Neural cell (in vitro differentiated cells): Measurements from ENCODE around the gene CHN1. TPM values are rescaled to one million over a fixed set of nuclear protein-coding genes. Genes with fewer than 3 reads are reported as not detected.

Experiments used
- H2AFZ ChIP-seq: fragments of 200-600, 300-800 bp; sonication (generic), shearing (Covaris generic); 2 replicates; pipeline ENCODE4 v1.6.0; 2014; ENCODE audit warnings: low read depth, mild to moderate bottlenecking, antibody characterized with exemption, low read length, moderate library complexity
- H3F3A ChIP-seq: fragments of 200-600 bp; shearing (Covaris generic); 2 replicates; pipeline ENCODE4 v1.6.1; 2016; ENCODE audit warnings: mild to moderate bottlenecking, moderate library complexity, mixed read lengths, antibody characterized with exemption, low read length; ENCODE audit not compliant: insufficient read depth, poor library complexity, severe bottlenecking
- H3K27ac ChIP-seq: fragments of 200-600, 300-800 bp; sonication (generic), shearing (Covaris generic); 2 replicates; pipeline ENCODE4 v1.5.1; 2014; ENCODE audit warnings: mild to moderate bottlenecking, low read length, moderate library complexity
- H3K27me3 ChIP-seq: fragments of 300-800, 200-600 bp; sonication (generic), shearing (Covaris generic); 2 replicates; pipeline ENCODE4 v1.6.0; 2014; ENCODE audit warnings: mild to moderate bottlenecking, low read depth, low read length, moderate library complexity; ENCODE audit not compliant: insufficient read depth
- H3K36me3 ChIP-seq: fragments of 300-800, 200-600 bp; sonication (generic), shearing (Covaris generic); 2 replicates; pipeline ENCODE4 v1.5.1; 2014; ENCODE audit warnings: mild to moderate bottlenecking, antibody characterized with exemption, low read length, moderate library complexity; ENCODE audit not compliant: insufficient read depth
- H3K4me2 ChIP-seq: fragments of 300-800, 200-600 bp; sonication (generic), shearing (Covaris generic); 2 replicates; pipeline ENCODE4 v1.6.0; 2014; ENCODE audit warnings: mild to moderate bottlenecking, low read length
- H3K4me3 ChIP-seq: fragments of 300-800, 200-600 bp; sonication (generic), shearing (Covaris generic); 2 replicates; pipeline ENCODE4 v1.5.1; 2014; ENCODE audit warnings: mild to moderate bottlenecking, low read length, moderate library complexity
- H3K79me2 ChIP-seq: fragments of 200-600 bp; shearing (Covaris generic); replicated peaks from 2 replicates; pipeline ENCODE4 v1.6.0; 2014; ENCODE audit warnings: mild to moderate bottlenecking, low read length, moderate library complexity; ENCODE audit not compliant: insufficient read depth
- H3K9ac ChIP-seq: fragments of 300-800, 200-600 bp; sonication (generic), shearing (Covaris generic); 2 replicates; pipeline ENCODE4 v1.6.1; 2016; ENCODE audit warnings: mild to moderate bottlenecking, low read length, mixed read lengths
- H3K9me2 ChIP-seq: fragments of 200-600 bp; shearing (Covaris generic); 2 replicates; pipeline ENCODE4 v1.6.1; 2016; ENCODE audit warnings: mild to moderate bottlenecking, low read length, mixed read lengths; ENCODE audit not compliant: insufficient read depth
- H3K9me3 ChIP-seq: fragments of 200-600, 300-800 bp; sonication (generic), shearing (Covaris generic); 2 replicates; pipeline ENCODE4 v1.6.1; 2016; ENCODE audit warnings: mild to moderate bottlenecking, mixed run types, low read length, moderate library complexity, mixed read lengths
- H4K20me1 ChIP-seq: fragments of 200-600 bp; shearing (Covaris generic); 2 replicates; pipeline ENCODE4 v1.6.1; 2016; ENCODE audit warnings: mild to moderate bottlenecking, mixed run types; ENCODE audit not compliant: insufficient read depth
- EP300 ChIP-seq: fragments of 450-650 bp; conservative IDR thresholded peaks from 2 replicates; pipeline ENCODE4 v1.6.1; 2014; ENCODE audit warnings: antibody characterized with exemption, mild to moderate bottlenecking, moderate library complexity; ENCODE audit not compliant: poor library complexity, severe bottlenecking
- EZH2 ChIP-seq: fragments of 200-600, 300-800 bp; shearing (Covaris generic), sonication (generic); IDR thresholded peaks from 2 replicates; pipeline ENCODE4 v1.6.1; 2014; ENCODE audit warnings: antibody characterized with exemption, low read length, borderline replicate concordance, mild to moderate bottlenecking; ENCODE audit not compliant: insufficient read depth, poor library complexity, severe bottlenecking
- MXI1 ChIP-seq: fragments of 450-650 bp; conservative IDR thresholded peaks from 2 replicates; pipeline ENCODE4 v1.6.1; 2014; ENCODE audit warnings: antibody characterized with exemption, mild to moderate bottlenecking; ENCODE audit not compliant: poor library complexity, severe bottlenecking
- POLR2AphosphoS5 ChIP-seq: IDR thresholded peaks from 2 replicates; pipeline ENCODE4 v1.6.1; 2012
- RAD21 ChIP-seq: fragments of 450-650 bp; conservative IDR thresholded peaks from 2 replicates; pipeline ENCODE4 v1.6.1; 2014; ENCODE audit warnings: antibody characterized with exemption, mild to moderate bottlenecking, moderate library complexity
- SMC3 ChIP-seq: fragments of 450-650 bp; conservative IDR thresholded peaks from 2 replicates; pipeline ENCODE4 v1.6.1; 2014; ENCODE audit warnings: antibody characterized with exemption, mild to moderate bottlenecking, moderate library complexity; ENCODE audit not compliant: poor library complexity
- TAF1 ChIP-seq: IDR thresholded peaks from 2 replicates; pipeline ENCODE4 v1.6.1; 2012; ENCODE audit warnings: low read depth
- polyA plus RNA-seq: library from polyadenylated mRNA; depleted of rRNA; stranded (reverse); fragments of >200 nt; gene quantifications from 2 replicates; pipeline ENCODE4 v1.2.3, GENCODE V29; 2014
- TF ChIP-seq, protein P1 (sequence below): fragments of 450-650 bp; IDR thresholded peaks from 2 replicates; pipeline ENCODE4 v1.5.1; 2014; ENCODE audit warnings: antibody characterized with exemption, mild to moderate bottlenecking, moderate library complexity; ENCODE audit not compliant: poor library complexity, severe bottlenecking
- TF ChIP-seq, protein P2 (sequence below): IDR thresholded peaks from 2 replicates; pipeline ENCODE4 v1.6.1; 2012; ENCODE audit warnings: borderline replicate concordance

Gene CHN1
- polyA plus RNA-seq, 1 donor from 2014 or later, result 133 TPM

DNA sequence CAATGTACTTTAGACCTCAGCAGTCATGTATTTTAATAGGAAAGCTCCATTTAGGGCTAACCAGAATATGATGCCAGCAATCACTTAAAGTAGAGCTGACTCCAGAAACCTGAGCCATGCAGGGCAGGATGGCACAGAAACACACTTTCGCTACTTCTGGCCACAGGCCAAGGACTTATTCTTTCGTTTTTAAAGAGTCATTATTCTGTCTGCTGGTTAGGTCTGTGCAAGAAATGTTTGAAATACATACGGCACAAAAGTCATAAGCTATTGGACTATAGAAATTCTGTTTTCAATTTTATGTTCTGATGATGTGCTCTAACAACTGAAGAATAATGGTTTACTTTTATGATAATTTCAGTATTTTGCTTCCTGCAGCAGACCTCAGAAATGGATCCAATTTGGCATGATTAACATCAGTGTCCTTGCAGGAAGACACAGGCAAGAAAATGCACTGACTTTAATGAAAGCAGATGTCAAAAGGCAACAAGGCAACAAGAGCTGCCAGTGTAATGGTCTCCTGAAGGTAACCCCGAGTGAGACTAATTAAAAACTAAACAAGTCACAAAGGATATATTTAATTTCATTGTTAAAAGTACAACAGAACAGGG is 126.5 kb downstream of the CHN1 start:
- H3K9ac ChIP-seq, result no peak overlapping the region
- no peak overlapping the region for H2AFZ ChIP-seq
- no peak overlapping the region for H3K4me3 ChIP-seq
- H3K4me2 ChIP-seq, result no peak overlapping the region
- H3K9me2 ChIP-seq, result no peaks in the 10 kb centered on the region
- H3F3A ChIP-seq, result no peaks in the 10 kb centered on the region
- no peak overlapping the region for H3K27ac ChIP-seq
- H3K36me3 ChIP-seq, result peaks cover 4% of the 10 kb centered on the region
- H4K20me1 ChIP-seq, result no peaks in the 10 kb centered on the region
- no peaks in the 10 kb centered on the region for H3K27me3 ChIP-seq
- H3K79me2 ChIP-seq, result no peaks in the 10 kb centered on the region
- TF ChIP-seq SMC3 (no peak), TAF1 (no peak), RAD21 (no peak), EZH2 (no peak), EP300 (no peak), MXI1 (no peak), POLR2AphosphoS5 (no peak)
- TF ChIP-seq, protein P1, sequence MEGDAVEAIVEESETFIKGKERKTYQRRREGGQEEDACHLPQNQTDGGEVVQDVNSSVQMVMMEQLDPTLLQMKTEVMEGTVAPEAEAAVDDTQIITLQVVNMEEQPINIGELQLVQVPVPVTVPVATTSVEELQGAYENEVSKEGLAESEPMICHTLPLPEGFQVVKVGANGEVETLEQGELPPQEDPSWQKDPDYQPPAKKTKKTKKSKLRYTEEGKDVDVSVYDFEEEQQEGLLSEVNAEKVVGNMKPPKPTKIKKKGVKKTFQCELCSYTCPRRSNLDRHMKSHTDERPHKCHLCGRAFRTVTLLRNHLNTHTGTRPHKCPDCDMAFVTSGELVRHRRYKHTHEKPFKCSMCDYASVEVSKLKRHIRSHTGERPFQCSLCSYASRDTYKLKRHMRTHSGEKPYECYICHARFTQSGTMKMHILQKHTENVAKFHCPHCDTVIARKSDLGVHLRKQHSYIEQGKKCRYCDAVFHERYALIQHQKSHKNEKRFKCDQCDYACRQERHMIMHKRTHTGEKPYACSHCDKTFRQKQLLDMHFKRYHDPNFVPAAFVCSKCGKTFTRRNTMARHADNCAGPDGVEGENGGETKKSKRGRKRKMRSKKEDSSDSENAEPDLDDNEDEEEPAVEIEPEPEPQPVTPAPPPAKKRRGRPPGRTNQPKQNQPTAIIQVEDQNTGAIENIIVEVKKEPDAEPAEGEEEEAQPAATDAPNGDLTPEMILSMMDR, result no peak
- TF ChIP-seq, protein P2, sequence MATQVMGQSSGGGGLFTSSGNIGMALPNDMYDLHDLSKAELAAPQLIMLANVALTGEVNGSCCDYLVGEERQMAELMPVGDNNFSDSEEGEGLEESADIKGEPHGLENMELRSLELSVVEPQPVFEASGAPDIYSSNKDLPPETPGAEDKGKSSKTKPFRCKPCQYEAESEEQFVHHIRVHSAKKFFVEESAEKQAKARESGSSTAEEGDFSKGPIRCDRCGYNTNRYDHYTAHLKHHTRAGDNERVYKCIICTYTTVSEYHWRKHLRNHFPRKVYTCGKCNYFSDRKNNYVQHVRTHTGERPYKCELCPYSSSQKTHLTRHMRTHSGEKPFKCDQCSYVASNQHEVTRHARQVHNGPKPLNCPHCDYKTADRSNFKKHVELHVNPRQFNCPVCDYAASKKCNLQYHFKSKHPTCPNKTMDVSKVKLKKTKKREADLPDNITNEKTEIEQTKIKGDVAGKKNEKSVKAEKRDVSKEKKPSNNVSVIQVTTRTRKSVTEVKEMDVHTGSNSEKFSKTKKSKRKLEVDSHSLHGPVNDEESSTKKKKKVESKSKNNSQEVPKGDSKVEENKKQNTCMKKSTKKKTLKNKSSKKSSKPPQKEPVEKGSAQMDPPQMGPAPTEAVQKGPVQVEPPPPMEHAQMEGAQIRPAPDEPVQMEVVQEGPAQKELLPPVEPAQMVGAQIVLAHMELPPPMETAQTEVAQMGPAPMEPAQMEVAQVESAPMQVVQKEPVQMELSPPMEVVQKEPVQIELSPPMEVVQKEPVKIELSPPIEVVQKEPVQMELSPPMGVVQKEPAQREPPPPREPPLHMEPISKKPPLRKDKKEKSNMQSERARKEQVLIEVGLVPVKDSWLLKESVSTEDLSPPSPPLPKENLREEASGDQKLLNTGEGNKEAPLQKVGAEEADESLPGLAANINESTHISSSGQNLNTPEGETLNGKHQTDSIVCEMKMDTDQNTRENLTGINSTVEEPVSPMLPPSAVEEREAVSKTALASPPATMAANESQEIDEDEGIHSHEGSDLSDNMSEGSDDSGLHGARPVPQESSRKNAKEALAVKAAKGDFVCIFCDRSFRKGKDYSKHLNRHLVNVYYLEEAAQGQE, result no peak
- H3K9me3 ChIP-seq, result no peaks in the 10 kb centered on the region

DNA sequence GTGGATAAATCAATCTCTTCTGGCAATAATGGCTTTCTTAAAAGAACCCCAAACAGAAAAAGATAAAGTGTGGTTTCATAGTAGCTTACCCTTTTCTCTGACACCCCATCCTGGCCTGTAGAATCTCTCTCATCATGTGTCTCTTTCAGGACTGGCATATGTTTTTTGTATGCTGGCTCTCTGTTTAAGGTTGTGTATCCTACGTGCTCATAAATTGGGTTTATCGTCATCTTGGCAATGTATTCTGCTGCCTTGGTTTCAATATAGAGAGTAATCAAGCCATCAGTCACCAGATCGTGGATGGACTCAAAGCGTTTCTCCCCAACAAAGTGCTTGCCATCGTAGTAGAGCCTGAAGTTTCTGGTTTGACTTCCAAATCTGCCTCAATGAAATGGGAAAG is 127.4 kb downstream of the CHN1 start:
- TF ChIP-seq, protein P2, result no peak
- TF ChIP-seq EZH2 (no peak), POLR2AphosphoS5 (no peak), MXI1 (no peak), RAD21 (no peak), TAF1 (no peak), SMC3 (no peak), EP300 (no peak)
- TF ChIP-seq, protein P1, result no peak
- no peak overlapping the region for H3K9ac ChIP-seq
- H3K9me2 ChIP-seq, result no peaks in the 10 kb centered on the region
- H3K79me2 ChIP-seq, result no peaks in the 10 kb centered on the region
- no peak overlapping the region for H3K4me2 ChIP-seq
- no peaks in the 10 kb centered on the region for H3K9me3 ChIP-seq
- no peak overlapping the region for H3K4me3 ChIP-seq
- peaks cover 4% of the 10 kb centered on the region for H3K36me3 ChIP-seq
- H3F3A ChIP-seq, result no peaks in the 10 kb centered on the region
- no peak overlapping the region for H2AFZ ChIP-seq
- H3K27me3 ChIP-seq, result no peaks in the 10 kb centered on the region
- H3K27ac ChIP-seq, result no peak overlapping the region
- H4K20me1 ChIP-seq, result no peaks in the 10 kb centered on the region
